ENCODE results near the gene LBH. TPM values are rescaled to one million over a fixed set of nuclear protein-coding genes. Genes with fewer than 3 reads are reported as not detected.

Gene LBH
- total and polyA plus RNA-seq, 2 experiments from 2014 or later: 162 to 285 TPM

GRCh38 chr2:30272761-30273573 lies 41.6 kb downstream of the LBH start:
- no peak for TF ChIP-seq EZH2 (IDR thresholded peaks at IDR 0.05; ENCODE audit: insufficient read depth, poor library complexity, severe bottlenecking)
- no peak for TF ChIP-seq EZH2phosphoT487 (IDR thresholded peaks at IDR 0.05; ENCODE audit: insufficient read depth, low read depth)
- H3K9me2 ChIP-seq (ENCODE audit: insufficient read depth): no peaks in the 10 kb centered on the region
- in situ Hi-C loops (cut with MboI): no loop called here
- peak overlapping the region; percentile 83 for H3K27ac ChIP-seq
- no peaks in the 10 kb centered on the region for H3K9me3 ChIP-seq (ENCODE audit: low read depth)
- no peaks in the 10 kb centered on the region for H4K20me1 ChIP-seq (ENCODE audit: insufficient read depth)
- peaks cover 40% of the 10 kb centered on the region for H3F3A ChIP-seq (ENCODE audit: insufficient read depth)
- no peaks in the 10 kb centered on the region for H3K27me3 ChIP-seq (replicated peaks; ENCODE audit: insufficient read depth)
- H3K36me3 ChIP-seq (ENCODE audit: low read depth): no peaks in the 10 kb centered on the region
- H3K4me1 ChIP-seq (ENCODE audit: insufficient read depth): peaks cover 44% of the 10 kb centered on the region
- H3K4me3 ChIP-seq: no peak overlapping the region
- no peaks in the 10 kb centered on the region for H3K79me2 ChIP-seq (ENCODE audit: insufficient read depth)
- H3K4me2 ChIP-seq (ENCODE audit: unreplicated experiment): peak overlapping the region; percentile 41
- H3K9ac ChIP-seq: 0 out of 2 replicates have a peak overlapping the region, but pooled peaks have one; percentile 12
- 22 to 23% methylated on average over 5 of the region's 5 CpGs for WGBS, 2 experiments (ENCODE audit: low coverage in 1 of 2, low lambda C conversion rate in 2 of 2, missing lambda C conversion rate in 2 of 2)
- no peak overlapping the region for H2AFZ ChIP-seq
- peak; percentile 87 for DNase-seq

DNA sequence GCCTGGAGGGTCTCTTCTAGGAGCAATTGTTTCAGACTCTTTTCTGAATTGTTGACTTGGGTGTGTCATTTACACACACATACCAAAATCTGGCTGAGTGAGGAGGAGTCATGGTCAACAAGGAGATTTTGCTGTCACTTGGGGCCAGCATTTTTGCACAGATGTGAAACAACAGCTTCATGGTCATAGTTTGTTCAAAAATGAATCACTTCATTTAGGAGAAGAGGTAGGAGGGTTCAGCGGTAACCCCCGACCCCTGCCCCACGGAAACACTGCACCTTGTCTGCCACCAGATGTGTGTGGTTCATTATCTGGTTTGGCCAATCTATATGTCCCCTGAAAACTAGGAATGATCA lies 42.2 kb downstream of the LBH start:
- 75 to 80% methylated on average over 3 of the region's 3 CpGs for WGBS, 2 experiments (ENCODE audit: low coverage in 1 of 2, low lambda C conversion rate in 2 of 2, missing lambda C conversion rate in 2 of 2)
- TF ChIP-seq EZH2phosphoT487 (IDR thresholded peaks at IDR 0.05; ENCODE audit: insufficient read depth, low read depth) (no peak), EZH2 (IDR thresholded peaks at IDR 0.05; ENCODE audit: insufficient read depth, poor library complexity, severe bottlenecking) (no peak)
- Histone ChIP-seq H3K9ac (0 out of 2 replicates have a peak overlapping the region, but pooled peaks have one; percentile 12), H3K27ac (peak overlapping the region; percentile 83), H3K27me3 (replicated peaks; ENCODE audit: insufficient read depth) (no peaks in the 10 kb centered on the region), H3K9me2 (ENCODE audit: insufficient read depth) (no peaks in the 10 kb centered on the region), H3K79me2 (ENCODE audit: insufficient read depth) (no peaks in the 10 kb centered on the region), H3K4me3 (no peak overlapping the region), H2AFZ (no peak overlapping the region), H3K36me3 (ENCODE audit: low read depth) (no peaks in the 10 kb centered on the region), H4K20me1 (ENCODE audit: insufficient read depth) (no peaks in the 10 kb centered on the region), H3K4me1 (ENCODE audit: insufficient read depth) (peaks cover 44% of the 10 kb centered on the region), H3K9me3 (ENCODE audit: low read depth) (no peaks in the 10 kb centered on the region), H3K4me2 (ENCODE audit: unreplicated experiment) (peak overlapping the region; percentile 41), H3F3A (ENCODE audit: insufficient read depth) (peaks cover 40% of the 10 kb centered on the region)
- in situ Hi-C loops (cut with MboI): no loop called here
- no peak for DNase-seq

DNA sequence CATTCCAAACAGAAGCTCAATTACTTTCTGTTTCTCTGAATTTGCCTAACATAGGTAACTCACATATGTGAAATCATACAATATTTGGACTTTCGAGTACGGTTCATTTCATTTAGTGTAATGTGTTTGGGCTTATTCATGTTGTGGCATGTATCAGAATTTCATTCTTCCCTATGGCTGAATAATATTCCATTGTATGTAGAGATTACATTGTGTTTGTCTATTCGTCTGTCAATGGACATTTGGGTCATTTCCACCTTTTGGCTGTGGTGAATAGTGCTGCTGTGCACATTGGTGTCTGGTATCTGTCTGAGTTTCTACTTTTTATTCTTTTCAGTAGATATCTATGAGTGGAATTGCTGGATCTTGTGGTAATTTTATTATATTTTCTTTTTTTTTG lies 43.9 kb downstream of the LBH start:
- in situ Hi-C loops (cut with MboI): no loop called here
- TF ChIP-seq EZH2phosphoT487 (IDR thresholded peaks at IDR 0.05; ENCODE audit: insufficient read depth, low read depth): no peak
- no peak for TF ChIP-seq EZH2 (IDR thresholded peaks at IDR 0.05; ENCODE audit: insufficient read depth, poor library complexity, severe bottlenecking)
- Histone ChIP-seq H3K9me3 (ENCODE audit: low read depth) (no peaks in the 10 kb centered on the region), H3K27ac (peak overlapping the region; percentile 83), H3F3A (ENCODE audit: insufficient read depth) (peaks cover 40% of the 10 kb centered on the region), H2AFZ (no peak overlapping the region), H3K4me2 (ENCODE audit: unreplicated experiment) (peak overlapping the region; percentile 23), H3K9me2 (ENCODE audit: insufficient read depth) (no peaks in the 10 kb centered on the region), H3K9ac (no peak overlapping the region), H3K27me3 (replicated peaks; ENCODE audit: insufficient read depth) (no peaks in the 10 kb centered on the region), H4K20me1 (ENCODE audit: insufficient read depth) (no peaks in the 10 kb centered on the region), H3K79me2 (ENCODE audit: insufficient read depth) (no peaks in the 10 kb centered on the region), H3K4me3 (no peak overlapping the region), H3K4me1 (ENCODE audit: insufficient read depth) (peaks cover 44% of the 10 kb centered on the region), H3K36me3 (ENCODE audit: low read depth) (no peaks in the 10 kb centered on the region)
- DNase-seq: no peak
- WGBS, 2 experiments (ENCODE audit: low coverage in 1 of 2, low lambda C conversion rate in 2 of 2, missing lambda C conversion rate in 2 of 2): 85 to 87% methylated on average over 3 of the region's 3 CpGs

- Histone ChIP-seq H2AFZ (no peak overlapping the region), H3K9me3 (ENCODE audit: low read depth) (no peaks in the 10 kb centered on the region), H3K4me1 (ENCODE audit: insufficient read depth) (peaks cover 44% of the 10 kb centered on the region), H3K79me2 (ENCODE audit: insufficient read depth) (no peaks in the 10 kb centered on the region), H3K27me3 (replicated peaks; ENCODE audit: insufficient read depth) (no peaks in the 10 kb centered on the region), H4K20me1 (ENCODE audit: insufficient read depth) (no peaks in the 10 kb centered on the region), H3K4me2 (ENCODE audit: unreplicated experiment) (peak overlapping the region; percentile 14), H3K9ac (no peak overlapping the region), H3K4me3 (no peak overlapping the region), H3K9me2 (ENCODE audit: insufficient read depth) (no peaks in the 10 kb centered on the region), H3K27ac (peak overlapping the region; percentile 7; the same call in 1 of the 2 replicates), H3F3A (ENCODE audit: insufficient read depth) (peaks cover 40% of the 10 kb centered on the region), H3K36me3 (ENCODE audit: low read depth) (no peaks in the 10 kb centered on the region)
- in situ Hi-C loops (cut with MboI): no loop called here
- peak; percentile 65 for DNase-seq
- TF ChIP-seq EZH2 (IDR thresholded peaks at IDR 0.05; ENCODE audit: insufficient read depth, poor library complexity, severe bottlenecking) (no peak), EZH2phosphoT487 (IDR thresholded peaks at IDR 0.05; ENCODE audit: insufficient read depth, low read depth) (no peak)
- 17 to 33% methylated on average over 4 of the region's 4 CpGs for WGBS, 2 experiments (ENCODE audit: low coverage in 1 of 2, low lambda C conversion rate in 2 of 2, missing lambda C conversion rate in 2 of 2)
Observed at GRCh38 chr2:30276455-30276911, 45.1 kb downstream of the LBH start.

Measured in GM23248 (cell line).